H9 (cell line): Measurements from ENCODE around the gene TGM5. TPM values are rescaled to one million over a fixed set of nuclear protein-coding genes. Genes with fewer than 3 reads are reported as not detected.

Experiments
- DNase-seq: peaks from one replicate; pipeline ENCODE4 v3.0.0-alpha.2; 2017
- H2AFZ ChIP-seq: one replicate; pipeline ENCODE4 v1.6.1; 2013; ENCODE audit warnings: mild to moderate bottlenecking, low read length, control low read depth, moderate library complexity
- H2AK5ac ChIP-seq: 2 replicates; pipeline ENCODE4 v1.6.1; 2013; ENCODE audit warnings: low read length, control low read depth, mixed read lengths; ENCODE audit not compliant: insufficient read length
- H2BK120ac ChIP-seq: one replicate; pipeline ENCODE4 v1.6.1; 2013; ENCODE audit warnings: low read depth, mild to moderate bottlenecking, low read length, control low read depth, inconsistent platforms; ENCODE audit not compliant: poor library complexity, severe bottlenecking
- H2BK12ac ChIP-seq: 2 replicates; pipeline ENCODE4 v1.6.1; 2013; ENCODE audit warnings: low read length, control low read depth, mixed read lengths, low read depth; ENCODE audit not compliant: insufficient read length
- H2BK15ac ChIP-seq: 2 replicates; pipeline ENCODE4 v1.6.1; 2013; ENCODE audit warnings: low read depth, low read length, control low read depth
- H2BK20ac ChIP-seq: one replicate; pipeline ENCODE4 v1.6.1; 2013; ENCODE audit warnings: low read depth, mild to moderate bottlenecking, low read length, control low read depth, inconsistent platforms; ENCODE audit not compliant: poor library complexity, severe bottlenecking
- H2BK5ac ChIP-seq: 2 replicates; pipeline ENCODE4 v1.6.1; 2013; ENCODE audit warnings: low read length, control low read depth, mixed read lengths; ENCODE audit not compliant: insufficient read length
- H3K14ac ChIP-seq: 2 replicates; pipeline ENCODE4 v1.6.1; 2013; ENCODE audit warnings: low read length, control low read depth; ENCODE audit not compliant: insufficient read depth
- H3K18ac ChIP-seq: 2 replicates; pipeline ENCODE4 v1.6.1; 2013; ENCODE audit warnings: low read depth, mild to moderate bottlenecking, mixed read lengths, low read length, control low read depth; ENCODE audit not compliant: insufficient read length
- H3K23ac ChIP-seq: 2 replicates; pipeline ENCODE4 v1.6.1; 2013; ENCODE audit warnings: low read length, control low read depth, mixed read lengths, low read depth; ENCODE audit not compliant: insufficient read length
- H3K23me2 ChIP-seq: 2 replicates; pipeline ENCODE4 v1.6.1; 2013; ENCODE audit warnings: low read depth, mild to moderate bottlenecking, mixed read lengths, low read length, control low read depth; ENCODE audit not compliant: insufficient read length, poor library complexity, severe bottlenecking
- H3K27ac ChIP-seq: 2 replicates; pipeline ENCODE4 v1.5.1; 2013; ENCODE audit warnings: low read length, control low read depth, mixed read lengths, low read depth; ENCODE audit not compliant: insufficient read length
- H3K27me3 ChIP-seq: 2 replicates; pipeline ENCODE4 v1.6.1; 2013; ENCODE audit warnings: low read length, control low read depth, inconsistent platforms; ENCODE audit not compliant: insufficient read depth
- H3K4ac ChIP-seq: 2 replicates; pipeline ENCODE4 v1.6.1; 2013; ENCODE audit warnings: low read depth, mild to moderate bottlenecking, control low read depth, inconsistent platforms, low read length, moderate library complexity
- H3K4me1 ChIP-seq: 2 replicates; pipeline ENCODE4 v1.6.1; 2013; ENCODE audit warnings: low read length, control low read depth, inconsistent platforms; ENCODE audit not compliant: insufficient read depth
- H3K4me2 ChIP-seq: 2 replicates; pipeline ENCODE4 v1.6.1; 2013; ENCODE audit warnings: low read length, control low read depth, mixed read lengths; ENCODE audit not compliant: insufficient read length, insufficient read depth
- H3K56ac ChIP-seq: 2 replicates; pipeline ENCODE4 v1.6.1; 2013; ENCODE audit warnings: low read depth, mild to moderate bottlenecking, mixed read lengths, low read length, control low read depth; ENCODE audit not compliant: insufficient read length
- H3K79me1 ChIP-seq: 2 replicates; pipeline ENCODE4 v1.6.1; 2013; ENCODE audit warnings: low read depth, mild to moderate bottlenecking, moderate library complexity, low read length, control low read depth, inconsistent platforms; ENCODE audit not compliant: insufficient read depth, poor library complexity, severe bottlenecking
- H3K79me2 ChIP-seq: 2 replicates; pipeline ENCODE4 v1.6.1; 2013; ENCODE audit warnings: low read length, control low read depth, inconsistent platforms; ENCODE audit not compliant: insufficient read depth
- H3K9ac ChIP-seq: 2 replicates; pipeline ENCODE4 v1.6.1; 2013; ENCODE audit warnings: low read length, control low read depth, mixed read lengths; ENCODE audit not compliant: insufficient read length; ENCODE audit errors: extremely low read depth
- H3K9me3 ChIP-seq: one replicate; pipeline ENCODE4 v1.6.1; 2013; ENCODE audit warnings: low read depth, low read length, inconsistent platforms; ENCODE audit not compliant: control insufficient read depth
- H3T11ph ChIP-seq: one replicate; pipeline ENCODE4 v1.6.1; 2013; ENCODE audit warnings: mild to moderate bottlenecking, low read length, control low read depth, inconsistent platforms
- H4K20me1 ChIP-seq: one replicate; pipeline ENCODE4 v1.6.1; 2013; ENCODE audit not compliant: control insufficient read depth, insufficient read length, insufficient read depth
- H4K5ac ChIP-seq: 2 replicates; pipeline ENCODE4 v1.6.1; 2013; ENCODE audit warnings: low read depth, mild to moderate bottlenecking, mixed read lengths, low read length, control low read depth; ENCODE audit not compliant: insufficient read length
- H4K8ac ChIP-seq: replicated peaks from 2 replicates; pipeline ENCODE4 v1.6.1; 2013; ENCODE audit warnings: low read length, control low read depth, mixed read lengths, low read depth; ENCODE audit not compliant: insufficient read length
- H4K91ac ChIP-seq: 2 replicates; pipeline ENCODE4 v1.6.1; 2013; ENCODE audit warnings: low read depth, mild to moderate bottlenecking, moderate library complexity, mixed read lengths, low read length, control low read depth; ENCODE audit not compliant: insufficient read length
- H3K27ac Mint-ChIP-seq, 3 experiments: 2 replicates in 2 of 3; 3 replicates in 1 of 3; pipeline ENCODE4 v1.8.0; 2020 to 2021; ENCODE audit warnings: mixed read lengths in 3 of 3, mild to moderate bottlenecking in 1 of 3, moderate library complexity in 1 of 3
- H3K27me3 Mint-ChIP-seq: 2 replicates; pipeline ENCODE4 v1.8.0; 2021; ENCODE audit warnings: low read depth, mild to moderate bottlenecking, moderate library complexity, mixed read lengths
- H3K36me3 Mint-ChIP-seq, 3 experiments: 2 replicates in 2 of 3; 3 replicates in 1 of 3; pipeline ENCODE4 v1.8.0; 2020 to 2021; ENCODE audit warnings: low read depth in 3 of 3, mixed read lengths in 3 of 3; ENCODE audit not compliant: insufficient read depth in 1 of 3
- H3K4me1 Mint-ChIP-seq, 2 experiments: 2 replicates each; pipeline ENCODE4 v1.8.0; 2020; ENCODE audit warnings: mixed read lengths in 2 of 2
- H3K4me3 Mint-ChIP-seq, 2 experiments: 2 replicates in 1 of 2; 3 replicates in 1 of 2; pipeline ENCODE4 v1.8.0; 2020 to 2021; ENCODE audit warnings: mild to moderate bottlenecking in 2 of 2, mixed read lengths in 2 of 2, moderate library complexity in 1 of 2
- H3K9me3 Mint-ChIP-seq, 2 experiments: 2 replicates in 1 of 2; 3 replicates in 1 of 2; pipeline ENCODE4 v1.8.0; 2020; ENCODE audit warnings: mild to moderate bottlenecking in 2 of 2, mixed read lengths in 2 of 2, moderate library complexity in 1 of 2
- CTCF ChIP-seq: fragments of 200-600 bp; sonication (generic); conservative IDR thresholded peaks from 3 replicates; pipeline ENCODE4 v1.8.0; 2021; ENCODE audit warnings: antibody characterized with exemption, mild to moderate bottlenecking
- WGBS: extraction: QIAGEN DNeasy Blood & Tissue Kit; methylation state at CpG from one replicate; pipeline ENCODE4 v1.1.7; 2013; ENCODE audit warnings: missing lambda C conversion rate, low lambda C conversion rate, mixed read lengths; ENCODE audit not compliant: insufficient read length; ENCODE audit errors: extremely low coverage; 5-methylcytosine and 5-hydroxymethylcytosine counted together
- total RNA-seq: library from RNA; stranded (reverse); gene quantifications from 2 replicates; pipeline ENCODE4 v1.2.1, GENCODE V29; 2021

TGM5 gene
- total RNA-seq, 1 experiment from 2014 or later = not detected

GRCh38 chr15:43210807-43211206 lies 55.9 kb downstream of the TGM5 start:
- no peak for TF ChIP-seq CTCF
- Histone ChIP-seq H4K91ac (no peak overlapping the region), H3K79me2 (no peaks in the 10 kb centered on the region), H3K23ac (no peak overlapping the region), H3K27ac (no peak overlapping the region), H2BK15ac (no peak overlapping the region), H3K4me1 (no peaks in the 10 kb centered on the region), H4K20me1 (no peaks in the 10 kb centered on the region), H3K56ac (no peak overlapping the region), H2BK12ac (no peak overlapping the region), H3K18ac (no peak overlapping the region), H2BK5ac (no peak overlapping the region), H2BK120ac (no peak overlapping the region), H3K9me3 (no peaks in the 10 kb centered on the region), H2AFZ (no peak overlapping the region), H3K4ac (no peak overlapping the region), H3T11ph (no peak overlapping the region), H4K8ac (no peak overlapping the region), H3K23me2 (no peaks in the 10 kb centered on the region), H3K9ac (no peak overlapping the region), H2BK20ac (no peak overlapping the region), H3K79me1 (no peaks in the 10 kb centered on the region), H2AK5ac (no peak overlapping the region), H3K27me3 (no peaks in the 10 kb centered on the region), H4K5ac (no peak overlapping the region), H3K14ac (no peak overlapping the region; the same call in 1 of the 2 replicates), H3K4me2 (no peak overlapping the region)
- Mint-ChIP-seq H3K27me3 (peaks cover 11% of the 10 kb centered on the region), H3K27ac (peak overlapping the region in 1 of 3 experiments; percentile 7; a peak in 1 of 7 replicates), H3K36me3 (no peaks in the 10 kb centered on the region), H3K4me3 (no peak overlapping the region), H3K4me1 (peaks cover 9 to 10% of the 10 kb centered on the region in 2 experiments), H3K9me3 (no peaks in the 10 kb centered on the region)
- DNase-seq = no peak
- WGBS = no CpG with 5 or more reads among the region's 9 CpGs
